Upper lobe of right lung (tissue), 1 donor: ENCODE measurements around the gene MAP7. TPM values are rescaled to one million over a fixed set of nuclear protein-coding genes. Genes with fewer than 3 reads are reported as not detected.
"Not testable (repeated sequence)": the region's sequence is repeated elsewhere in the genome, so short reads cannot be mapped to it uniquely, and the experiment has no call there.

ENCODE experiments used
- ATAC-seq: fragments of 200-7000 bp; cut with Tn5 transposase; one replicate; pipeline ENCODE4 v1.9.1; 2020; ENCODE audit warnings: mild to moderate bottlenecking, moderate library complexity
- DNase-seq: peaks from one replicate; pipeline ENCODE4 v3.0.0-alpha.2; 2020
- H3K27ac ChIP-seq: fragments of 200-600 bp; one replicate; pipeline ENCODE4 v1.8.0; 2022
- H3K27me3 ChIP-seq: fragments of 200-600 bp; one replicate; pipeline ENCODE4 v1.8.0; 2022; ENCODE audit warnings: mild to moderate bottlenecking
- H3K36me3 ChIP-seq: fragments of 200-600 bp; one replicate; pipeline ENCODE4 v1.8.0; 2022
- H3K4me1 ChIP-seq: fragments of 200-600 bp; one replicate; pipeline ENCODE4 v1.8.0; 2022
- H3K4me3 ChIP-seq: fragments of 200-600 bp; one replicate; pipeline ENCODE4 v1.8.0; 2022; ENCODE audit warnings: mild to moderate bottlenecking
- H3K9me3 ChIP-seq: fragments of 200-600 bp; one replicate; pipeline ENCODE4 v1.8.0; 2022
- CTCF ChIP-seq: fragments of 200-600 bp; IDR thresholded peaks from one replicate; pipeline ENCODE4 v1.8.0; 2022; ENCODE audit warnings: antibody characterized with exemption
- intact Hi-C: fragments of 100-400 bp; cut with DNase I; formaldehyde crosslinking; loops from one replicate; pipeline ENCODE4 v1.11.0; 2022
- total RNA-seq: library from RNA; stranded (reverse); fragmentation: NEBNext Ultra II Directional; extraction: Animal tissue kit (Norgen Biotek cat#: 25700); gene quantifications from one replicate; pipeline ENCODE4 v1.2.1, GENCODE V29; 2021
- donor health status: DM: no; HTN: yes; CAD: no; lungs with severe emphysema.

The MAP7 gene
- total RNA-seq, 1 donor from 2014 or later, result 23.2 TPM

DNA sequence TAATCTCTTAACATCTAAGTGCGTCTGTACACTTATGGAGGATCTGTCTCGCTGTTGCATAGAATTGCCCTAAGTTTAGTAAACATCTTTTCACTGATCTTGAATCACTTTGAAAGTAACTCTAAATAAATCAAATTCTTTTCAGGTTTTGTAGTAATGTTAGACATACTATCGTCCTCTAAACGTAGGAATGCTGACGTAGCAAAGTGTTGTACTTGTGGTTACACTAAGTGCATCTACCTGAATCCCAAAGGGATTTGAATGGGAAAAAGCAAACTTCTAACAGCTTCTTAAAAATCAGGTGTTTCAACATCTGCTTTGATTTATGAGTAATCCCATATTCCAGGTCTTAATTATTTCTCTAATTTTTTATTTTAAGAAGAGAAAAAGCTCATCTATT, 49.8 kb downstream of the MAP7 start:
- H3K27ac ChIP-seq, result no peak overlapping the region
- H3K36me3 ChIP-seq, result no peaks in the 10 kb centered on the region
- no peak for ATAC-seq
- TF ChIP-seq CTCF, result no peak
- H3K4me1 ChIP-seq, result no peaks in the 10 kb centered on the region
- intact Hi-C loops, result no loop called here
- no peaks in the 10 kb centered on the region for H3K27me3 ChIP-seq
- H3K4me3 ChIP-seq, result no peak overlapping the region
- no peak for DNase-seq
- H3K9me3 ChIP-seq, result no peaks in the 10 kb centered on the region

DNA sequence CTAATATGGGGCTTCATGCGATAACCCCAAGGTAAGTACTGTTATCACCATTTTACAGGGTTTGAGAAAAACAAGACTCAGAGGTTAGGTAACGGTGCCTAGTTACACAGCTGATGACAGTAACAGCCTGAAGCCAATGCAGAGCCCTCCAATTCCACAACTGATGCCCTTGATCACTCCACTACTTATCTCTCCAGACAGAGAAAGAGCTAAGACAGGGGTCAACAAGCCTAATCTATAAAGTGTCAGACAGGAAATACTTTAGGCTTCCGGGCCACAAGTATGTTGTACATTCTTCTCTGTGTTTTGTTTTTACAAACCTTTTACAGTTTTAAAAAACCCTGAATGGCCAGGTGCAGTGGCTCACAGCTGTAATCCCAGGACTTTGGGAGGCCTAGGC, 50.9 kb downstream of the MAP7 start:
- no peak overlapping the region for H3K27ac ChIP-seq
- DNase-seq (no peak), ATAC-seq (no peak)
- TF ChIP-seq CTCF, result no peak
- H3K4me1 ChIP-seq, result no peaks in the 10 kb centered on the region
- no peaks in the 10 kb centered on the region for H3K27me3 ChIP-seq
- no peaks in the 10 kb centered on the region for H3K36me3 ChIP-seq
- H3K9me3 ChIP-seq, result no peaks in the 10 kb centered on the region
- no peak overlapping the region for H3K4me3 ChIP-seq
- intact Hi-C loops, result no loop called here

GRCh38 chr6:136496449-136496848, 53.8 kb downstream of the MAP7 start:
- H3K27me3 ChIP-seq, ATAC-seq, H3K4me1 ChIP-seq, DNase-seq, H3K4me3 ChIP-seq, H3K27ac ChIP-seq, H3K9me3 ChIP-seq, intact Hi-C loops, H3K36me3 ChIP-seq: not testable (repeated sequence)

GRCh38 chr6:136494710-136495109, 55.5 kb downstream of the MAP7 start:
- Histone ChIP-seq H3K4me3 (no peak overlapping the region), H3K27ac (no peak overlapping the region), H3K4me1 (no peaks in the 10 kb centered on the region), H3K9me3 (no peaks in the 10 kb centered on the region), H3K27me3 (no peaks in the 10 kb centered on the region), H3K36me3 (no peaks in the 10 kb centered on the region)
- no peak for ATAC-seq
- DNase-seq, result no peak
- intact Hi-C loops, result no loop called here
- TF ChIP-seq CTCF, result no peak

DNA sequence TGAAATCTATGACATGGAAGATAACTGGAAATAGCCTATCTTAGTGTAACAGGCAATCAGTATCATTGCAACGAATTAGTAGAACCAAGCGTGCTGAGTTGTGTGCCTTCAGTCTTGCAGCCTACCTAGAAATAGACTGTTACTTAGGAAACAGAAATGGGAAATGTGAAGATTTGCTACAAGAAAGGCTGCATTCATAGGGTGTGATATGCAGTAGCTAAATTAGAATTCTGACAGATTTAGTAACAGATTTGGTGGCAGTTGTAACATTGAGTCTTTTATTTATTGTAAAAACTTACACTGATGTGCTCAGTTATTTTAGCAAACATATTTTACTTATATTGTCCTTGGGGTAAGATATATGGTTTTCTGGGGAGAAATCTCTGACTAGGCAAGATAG, 56.2 kb downstream of the MAP7 start:
- DNase-seq (no peak), ATAC-seq (no peak)
- no peaks in the 10 kb centered on the region for H3K36me3 ChIP-seq
- no peaks in the 10 kb centered on the region for H3K9me3 ChIP-seq
- TF ChIP-seq CTCF, result no peak
- H3K27me3 ChIP-seq, result no peaks in the 10 kb centered on the region
- no peak overlapping the region for H3K27ac ChIP-seq
- intact Hi-C loops, result no loop called here
- H3K4me1 ChIP-seq, result no peaks in the 10 kb centered on the region
- H3K4me3 ChIP-seq, result no peak overlapping the region

DNA sequence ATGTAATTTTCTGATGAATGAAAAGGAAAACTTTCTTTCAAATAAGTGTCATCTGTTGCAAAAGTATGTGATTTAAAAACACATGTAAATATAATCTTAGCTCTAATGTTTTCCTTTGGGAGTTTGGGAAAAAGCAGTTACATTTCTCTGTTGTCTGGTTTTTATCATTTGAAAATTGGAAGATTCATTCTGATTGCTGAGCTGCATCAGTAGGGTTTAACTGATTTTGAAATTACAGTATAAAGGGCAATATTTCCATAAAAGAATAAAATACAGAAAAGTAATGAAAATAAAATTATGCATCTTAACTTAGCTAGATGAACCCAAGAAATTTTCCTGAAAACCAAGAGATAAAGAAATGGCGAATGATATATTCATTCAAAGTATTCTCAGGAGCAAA, 57.8 kb downstream of the MAP7 start:
- H3K27ac ChIP-seq, result no peak overlapping the region
- intact Hi-C loops, result no loop called here
- no peaks in the 10 kb centered on the region for H3K4me1 ChIP-seq

More for the DNA sequence above, 57.8 kb downstream of the MAP7 start:
- Histone ChIP-seq H3K9me3 (no peaks in the 10 kb centered on the region), H3K36me3 (no peaks in the 10 kb centered on the region), H3K4me3 (no peak overlapping the region), H3K27me3 (no peaks in the 10 kb centered on the region)
- no peak for TF ChIP-seq CTCF
- ATAC-seq (no peak), DNase-seq (no peak)
